ENCODE data around the gene CDH13. TPM values are rescaled to one million over a fixed set of nuclear protein-coding genes. Genes with fewer than 3 reads are reported as not detected.

CDH13 gene
- total RNA-seq, 1 experiment from 2014 or later = 2.1 TPM

DNA sequence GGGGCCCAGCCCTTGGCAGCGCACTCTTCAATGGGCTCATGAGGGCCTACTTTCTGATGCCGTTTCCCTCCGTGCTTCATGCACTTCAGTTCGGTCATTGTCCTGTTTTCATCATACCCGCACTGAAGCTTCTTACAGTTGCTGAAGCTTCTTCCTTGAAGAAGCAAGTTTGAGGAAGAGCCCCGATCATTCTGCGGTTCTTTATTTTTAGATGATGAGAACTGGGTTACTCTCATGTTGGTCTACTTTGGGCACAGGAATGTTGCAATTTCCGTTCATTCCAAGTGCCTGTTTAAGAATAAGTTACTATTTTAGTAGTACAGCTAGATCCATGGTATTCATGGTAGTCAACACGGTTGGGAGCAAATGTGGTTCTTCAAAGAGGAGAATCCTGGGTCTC, 593.3 kb downstream of the CDH13 start:
- no peak overlapping the region for H3K27ac ChIP-seq (ENCODE audit: low read depth, low read length, poor library complexity, severe bottlenecking)
- ChIA-PET CTCF (no interaction called here), POLR2A (ENCODE audit: low non-redundant PET) (no interaction called here)
- intact Hi-C loops (cut with micrococcal nuclease; ENCODE audit: unreplicated experiment) = no loop called here
- H3K27me3 ChIP-seq (replicated peaks; ENCODE audit: insufficient read depth, low read depth, low read length, poor library complexity) = no peaks in the 10 kb centered on the region
- BruUV-seq (replicated peaks) = no TSS peak
- H3K4me3 ChIP-seq (ENCODE audit: low read depth, low read length, poor library complexity, severe bottlenecking) = no peak overlapping the region
- no peaks in the 10 kb centered on the region for H3K4me1 ChIP-seq (ENCODE audit: insufficient read depth, low read length, poor library complexity, severe bottlenecking)
- DNase-seq (ENCODE audit: low spot score) = no peak
- TF ChIP-seq, protein P1, sequence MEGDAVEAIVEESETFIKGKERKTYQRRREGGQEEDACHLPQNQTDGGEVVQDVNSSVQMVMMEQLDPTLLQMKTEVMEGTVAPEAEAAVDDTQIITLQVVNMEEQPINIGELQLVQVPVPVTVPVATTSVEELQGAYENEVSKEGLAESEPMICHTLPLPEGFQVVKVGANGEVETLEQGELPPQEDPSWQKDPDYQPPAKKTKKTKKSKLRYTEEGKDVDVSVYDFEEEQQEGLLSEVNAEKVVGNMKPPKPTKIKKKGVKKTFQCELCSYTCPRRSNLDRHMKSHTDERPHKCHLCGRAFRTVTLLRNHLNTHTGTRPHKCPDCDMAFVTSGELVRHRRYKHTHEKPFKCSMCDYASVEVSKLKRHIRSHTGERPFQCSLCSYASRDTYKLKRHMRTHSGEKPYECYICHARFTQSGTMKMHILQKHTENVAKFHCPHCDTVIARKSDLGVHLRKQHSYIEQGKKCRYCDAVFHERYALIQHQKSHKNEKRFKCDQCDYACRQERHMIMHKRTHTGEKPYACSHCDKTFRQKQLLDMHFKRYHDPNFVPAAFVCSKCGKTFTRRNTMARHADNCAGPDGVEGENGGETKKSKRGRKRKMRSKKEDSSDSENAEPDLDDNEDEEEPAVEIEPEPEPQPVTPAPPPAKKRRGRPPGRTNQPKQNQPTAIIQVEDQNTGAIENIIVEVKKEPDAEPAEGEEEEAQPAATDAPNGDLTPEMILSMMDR (conservative IDR thresholded peaks at IDR 0.05; ENCODE audit: low read depth, low read length) = no peak
- no peaks in the 10 kb centered on the region for H3K9me3 ChIP-seq (ENCODE audit: low read depth, low read length, poor library complexity, severe bottlenecking)
- H3K36me3 ChIP-seq (ENCODE audit: insufficient read depth, low read length, poor library complexity, severe bottlenecking) = no peaks in the 10 kb centered on the region

DNA sequence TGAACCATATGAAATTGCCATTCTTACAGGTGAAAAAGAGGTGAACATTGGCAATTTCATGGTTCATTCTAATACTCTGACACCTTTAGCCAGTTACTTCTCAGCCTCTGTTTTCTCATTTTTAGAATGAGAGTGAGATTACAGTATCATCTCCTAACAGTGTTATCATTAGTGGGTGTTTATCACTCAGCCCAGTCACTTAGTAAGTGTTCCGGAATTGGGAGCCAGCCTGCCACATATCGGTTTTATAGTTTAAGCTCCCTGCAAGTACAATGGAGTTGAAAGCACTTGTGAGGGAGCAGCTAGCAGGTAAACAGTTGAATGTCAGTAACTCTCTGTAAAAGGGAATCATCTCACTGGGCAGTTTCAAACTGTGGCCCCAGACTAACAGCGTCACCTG, 597.9 kb downstream of the CDH13 start:
- Histone ChIP-seq H3K4me3 (ENCODE audit: low read depth, low read length, poor library complexity, severe bottlenecking) (no peak overlapping the region), H3K36me3 (ENCODE audit: insufficient read depth, low read length, poor library complexity, severe bottlenecking) (no peaks in the 10 kb centered on the region), H3K27ac (ENCODE audit: low read depth, low read length, poor library complexity, severe bottlenecking) (no peak overlapping the region), H3K9me3 (ENCODE audit: low read depth, low read length, poor library complexity, severe bottlenecking) (no peaks in the 10 kb centered on the region), H3K27me3 (replicated peaks; ENCODE audit: insufficient read depth, low read depth, low read length, poor library complexity) (peaks cover 7% of the 10 kb centered on the region), H3K4me1 (ENCODE audit: insufficient read depth, low read length, poor library complexity, severe bottlenecking) (no peaks in the 10 kb centered on the region)
- intact Hi-C loops (cut with micrococcal nuclease; ENCODE audit: unreplicated experiment) = no loop called here
- no TSS peak for BruUV-seq (replicated peaks)
- no peak for DNase-seq (ENCODE audit: low spot score)
- CTCF ChIA-PET = no interaction called here
- TF ChIP-seq, protein P1 (conservative IDR thresholded peaks at IDR 0.05; ENCODE audit: low read depth, low read length) = no peak
- no peak for TF ChIP-seq EZH2 (IDR thresholded peaks at IDR 0.05; ENCODE audit: borderline replicate concordance, low read depth, low read length, poor library complexity, severe bottlenecking)
- POLR2A ChIA-PET (ENCODE audit: low non-redundant PET) = no interaction called here

DNA sequence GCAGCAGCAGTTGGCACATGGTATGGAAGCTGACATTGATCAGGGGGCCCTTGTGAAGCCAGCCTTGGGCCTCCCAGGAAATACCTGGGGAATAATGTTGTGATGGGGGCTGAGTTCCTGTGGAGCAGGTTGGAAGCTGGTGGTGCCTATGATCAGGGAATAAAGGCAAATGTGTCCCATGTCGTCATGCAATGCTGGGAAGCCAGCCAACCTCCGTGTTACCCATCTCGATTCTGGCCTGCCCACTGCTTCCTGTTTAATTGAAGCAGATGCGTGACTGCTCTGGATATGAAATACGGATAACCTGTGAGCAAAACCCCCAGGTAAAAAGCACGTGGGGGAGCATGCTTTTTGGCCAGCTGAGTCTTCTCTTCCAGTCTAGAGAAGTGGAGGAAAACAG, 600.6 kb downstream of the CDH13 start:
- BruUV-seq (replicated peaks) = no TSS peak
- intact Hi-C loops (cut with micrococcal nuclease; ENCODE audit: unreplicated experiment) = no loop called here
- CTCF ChIA-PET = no interaction called here

More for the DNA sequence above, 600.6 kb downstream of the CDH13 start:
- no peak overlapping the region for H3K27ac ChIP-seq (ENCODE audit: low read depth, low read length, poor library complexity, severe bottlenecking)
- H3K27me3 ChIP-seq (replicated peaks; ENCODE audit: insufficient read depth, low read depth, low read length, poor library complexity) = peaks cover 15% of the 10 kb centered on the region
- peak; percentile 9 for DNase-seq (ENCODE audit: low spot score)
- TF ChIP-seq EZH2 (IDR thresholded peaks at IDR 0.05; ENCODE audit: borderline replicate concordance, low read depth, low read length, poor library complexity, severe bottlenecking) = no peak
- TF ChIP-seq, protein P1 (conservative IDR thresholded peaks at IDR 0.05; ENCODE audit: low read depth, low read length) = no peak
- no peaks in the 10 kb centered on the region for H3K4me1 ChIP-seq (ENCODE audit: insufficient read depth, low read length, poor library complexity, severe bottlenecking)
- H3K4me3 ChIP-seq (ENCODE audit: low read depth, low read length, poor library complexity, severe bottlenecking) = no peak overlapping the region
- no peaks in the 10 kb centered on the region for H3K36me3 ChIP-seq (ENCODE audit: insufficient read depth, low read length, poor library complexity, severe bottlenecking)
- POLR2A ChIA-PET (ENCODE audit: low non-redundant PET) = no interaction called here
- H3K9me3 ChIP-seq (ENCODE audit: low read depth, low read length, poor library complexity, severe bottlenecking) = no peaks in the 10 kb centered on the region

All from A673 (cell line).